GM18517 (cell line): ENCODE results near the gene NHEJ1.
A peak's percentile ranks its signal among the peaks of the same experiment; 100 is the strongest.

Experiments
- ATAC-seq: cut with Tn5 transposase; IDR thresholded peaks from one replicate; pipeline ENCODE4 v1.9.1; 2021; ENCODE audit warnings: mild to moderate bottlenecking, moderate library complexity; ENCODE audit not compliant: unreplicated experiment

The NHEJ1 gene

GRCh38 chr2:219183151-219183772, 22.6 kb upstream of the NHEJ1 start:
- ATAC-seq = no peak

- no peak for ATAC-seq
Measured at GRCh38 chr2:219182331-219183150, 21.9 kb upstream of the NHEJ1 start.

GRCh38 chr2:219181531-219181930, 20.9 kb upstream of the NHEJ1 start:
- ATAC-seq = no peak

- no peak for ATAC-seq
Measured at GRCh38 chr2:219180961-219181360, 20.3 kb upstream of the NHEJ1 start.

GRCh38 chr2:219179601-219180465, 19.2 kb upstream of the NHEJ1 start:
- ATAC-seq = no peak

GRCh38 chr2:219178377-219179175, 18.0 kb upstream of the NHEJ1 start:
- peak; percentile 6 for ATAC-seq

DNA sequence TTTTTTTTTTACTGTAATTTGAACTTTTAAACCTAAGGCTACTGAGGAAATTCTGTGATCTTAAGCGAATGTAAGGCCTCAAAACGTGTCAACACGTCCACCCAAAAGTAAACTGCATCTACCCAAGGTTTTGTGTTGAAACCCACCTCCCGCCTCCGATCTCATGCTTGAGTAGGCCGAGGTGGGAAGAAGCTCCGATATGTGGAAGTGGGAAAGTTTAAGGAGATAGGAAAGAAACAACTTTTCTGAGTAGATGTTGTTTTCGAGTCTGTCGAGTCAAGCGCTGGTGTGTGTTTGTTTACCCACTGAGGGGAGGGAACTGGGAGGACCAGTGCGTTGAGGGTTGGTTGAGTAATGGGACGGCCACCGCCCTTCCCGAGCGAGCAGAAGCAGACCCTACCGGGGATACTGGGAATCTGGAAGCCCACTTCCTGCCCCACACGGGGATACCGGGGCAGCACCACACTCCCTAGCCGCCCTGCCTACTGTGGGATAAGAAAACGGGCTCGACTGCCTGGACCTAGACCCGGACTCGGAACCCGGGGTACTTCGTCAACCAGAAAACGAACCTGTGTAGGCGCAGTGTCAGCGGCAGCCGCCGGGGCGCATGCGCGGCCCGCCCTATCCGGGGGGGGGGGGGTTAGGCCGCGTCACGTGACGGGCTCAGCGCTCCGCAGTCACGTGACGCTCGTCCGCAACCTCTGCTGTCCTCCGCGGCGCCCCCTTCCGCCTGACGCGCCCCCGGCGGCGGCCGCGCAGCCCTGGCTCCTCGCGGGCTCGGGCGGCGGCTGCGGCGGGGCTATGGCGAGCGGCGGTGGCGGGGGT, 17.1 kb upstream of the NHEJ1 start, which contains the start of gene RETREG2:
TSS of gene RETREG2 (plus strand) at position 724 of the 825 bp plus-strand sequence. CDS start at position 802, 78 bp downstream.
- peak; percentile 36 for ATAC-seq

DNA sequence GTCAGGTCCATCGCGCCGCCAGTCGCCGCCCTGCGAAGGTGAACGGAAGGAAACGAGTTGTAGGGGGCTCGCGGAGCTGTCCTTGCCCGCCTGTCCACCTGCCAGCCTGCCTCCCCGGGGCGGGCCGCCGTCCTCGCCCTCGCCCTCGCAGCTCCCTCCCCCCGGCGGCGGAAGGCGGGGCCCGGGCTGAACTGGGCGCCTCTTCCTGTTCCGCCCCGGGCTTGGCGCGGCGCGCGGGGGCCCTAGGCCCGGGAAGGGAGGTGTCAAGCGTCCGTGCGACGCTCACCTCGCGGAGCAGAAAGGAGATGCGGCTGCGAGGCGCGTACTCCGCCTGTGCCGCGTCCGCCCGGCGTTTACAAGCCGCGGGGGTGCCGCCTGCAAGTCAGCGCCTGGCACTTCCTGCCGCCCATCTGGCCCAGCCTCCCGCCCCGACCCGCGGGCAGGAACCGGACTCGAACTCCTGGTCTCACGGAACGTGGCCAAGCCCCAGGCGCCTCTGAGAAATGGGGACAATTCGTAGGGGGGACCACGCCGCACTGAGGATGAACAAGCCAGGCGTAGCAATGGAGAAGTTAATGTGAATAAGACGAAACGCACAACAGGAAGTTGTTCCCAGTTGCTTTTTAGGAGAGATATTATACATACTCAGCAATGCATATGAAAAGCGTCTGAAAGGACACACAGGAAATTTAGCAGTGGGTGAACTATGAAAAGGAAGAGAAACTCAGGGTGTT, 16.4 kb upstream of the NHEJ1 start, which contains the start of gene CNPPD1:
TSS of gene CNPPD1 (minus strand) at position 108 of the 734 bp plus-strand sequence. CDS start at position 11, 97 bp downstream.
- peak; percentile 54 for ATAC-seq

DNA sequence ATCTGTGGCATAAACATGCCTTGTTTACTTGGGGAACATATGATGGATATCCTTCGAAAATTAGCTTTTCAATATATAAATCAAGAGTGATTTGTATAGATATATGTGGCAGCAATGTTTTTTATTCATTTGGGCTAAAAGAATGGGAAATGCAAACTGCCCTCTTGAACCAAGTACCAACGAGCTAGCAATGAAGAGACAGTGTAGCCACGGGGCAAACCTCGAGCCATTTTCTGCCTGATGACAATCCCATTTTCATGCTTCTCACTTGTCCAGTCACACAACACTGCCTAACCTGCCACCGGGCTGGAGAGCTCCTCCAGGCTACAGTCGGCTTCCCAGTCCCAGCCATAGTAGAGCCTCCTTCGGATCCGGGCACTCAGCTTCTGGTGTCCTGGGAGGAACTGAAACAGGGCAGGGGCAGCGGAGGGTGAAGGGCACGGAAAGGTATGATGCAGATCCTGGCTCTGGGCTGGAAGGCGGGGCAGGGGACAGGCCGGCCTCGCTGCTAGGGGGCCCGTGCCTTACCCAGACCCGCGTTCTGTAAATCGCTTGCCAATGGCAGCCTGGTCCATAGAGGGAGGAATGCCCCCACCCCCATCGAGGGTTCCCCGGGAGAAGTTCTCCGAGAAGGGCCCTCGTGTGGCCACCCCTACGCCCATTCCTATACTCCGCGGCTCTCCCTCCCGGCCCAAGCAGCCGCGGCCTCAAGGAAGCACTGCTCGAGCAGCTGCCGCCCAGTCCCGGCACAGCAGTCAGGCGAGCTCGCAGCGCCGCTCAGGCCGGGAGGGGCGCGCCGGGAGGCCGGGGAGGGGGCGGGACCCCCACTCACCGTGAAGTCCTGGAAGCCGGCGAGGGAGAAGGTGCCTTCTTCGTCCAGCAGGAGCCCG, 15.6 kb upstream of the NHEJ1 start:
- ATAC-seq = peak; percentile 23

DNA sequence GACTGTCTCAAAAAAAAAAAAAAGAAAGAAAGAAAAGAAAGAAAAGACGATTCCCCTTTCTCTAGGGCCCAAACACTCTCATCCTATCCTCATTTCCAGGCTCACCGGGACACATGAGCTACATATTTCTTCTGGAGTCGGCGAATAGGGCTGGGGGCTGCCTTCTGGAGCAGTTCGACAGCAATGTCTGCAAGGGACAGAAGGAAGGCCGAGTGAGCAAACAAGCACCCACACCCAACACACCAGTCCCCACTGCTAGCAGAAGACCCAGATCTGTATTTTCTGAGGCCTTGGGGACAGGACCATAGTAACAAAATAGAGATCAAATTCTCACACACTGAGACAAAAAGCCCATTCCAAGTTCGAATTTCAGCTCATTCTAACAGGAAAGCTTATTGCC, 14.9 kb upstream of the NHEJ1 start:
- ATAC-seq = no peak

GRCh38 chr2:219174801-219175200, 14.2 kb upstream of the NHEJ1 start:
- no peak for ATAC-seq

DNA sequence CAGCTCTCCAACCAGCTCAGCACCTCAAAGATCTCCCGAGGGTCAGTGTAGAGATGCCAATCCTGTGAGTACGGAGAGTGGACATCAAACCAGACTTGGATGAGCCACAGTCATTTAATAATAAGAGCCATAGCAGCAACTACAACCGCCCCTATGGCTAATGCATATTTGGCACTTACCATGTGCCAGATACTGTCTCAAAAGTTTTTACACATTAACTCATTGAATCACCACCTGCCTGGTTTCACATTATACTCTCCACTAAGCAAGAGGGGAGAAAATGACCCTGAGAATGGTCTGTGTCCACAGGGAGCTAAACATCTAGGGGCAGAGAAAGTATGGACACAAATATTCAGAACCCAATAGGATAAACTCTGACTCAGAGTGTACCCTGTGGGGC, 13.5 kb upstream of the NHEJ1 start:
- ATAC-seq = no peak

- no peak for ATAC-seq
Measured at GRCh38 chr2:219173176-219173575, 12.6 kb upstream of the NHEJ1 start.

- no peak for ATAC-seq
Measured at GRCh38 chr2:219172231-219173154, 11.9 kb upstream of the NHEJ1 start.

DNA sequence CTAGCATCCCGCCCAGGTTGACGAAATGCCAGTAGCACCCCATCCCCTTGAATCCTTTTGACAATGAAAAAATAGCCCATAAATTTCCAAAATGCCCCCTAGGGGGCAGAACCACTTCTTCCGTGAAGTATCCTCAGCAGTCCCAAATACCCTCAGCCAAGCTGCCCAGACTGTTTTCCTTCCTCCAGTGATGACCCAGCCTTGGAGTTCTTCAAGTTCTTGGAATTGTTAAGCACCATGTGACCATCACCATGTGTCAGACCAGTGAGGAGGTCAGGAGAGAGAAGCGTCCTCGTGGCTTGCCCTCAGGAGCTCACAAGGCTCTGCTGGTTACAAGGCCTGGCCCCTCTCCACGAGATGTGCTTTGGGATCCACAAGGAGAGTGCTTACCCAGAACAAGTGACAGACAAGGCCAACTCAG, 10.6 kb upstream of the NHEJ1 start:
- no peak for ATAC-seq

GRCh38 chr2:219169930-219170654, 9.5 kb upstream of the NHEJ1 start, which contains the start of gene SLC23A3:
SLC23A3 (minus strand) TSS chr2:219170029; CDS start chr2:219169984, 45 bp downstream.
- no peak for ATAC-seq
